Embryonic facial prominence (tissue), 1 donor: ENCODE results near the gene FAAP20.

Source experiments
- DNase-seq: peaks from one replicate; pipeline ENCODE4 v3.0.0-alpha.2; 2016; ENCODE audit errors: extremely low spot score

FAAP20 gene

DNA sequence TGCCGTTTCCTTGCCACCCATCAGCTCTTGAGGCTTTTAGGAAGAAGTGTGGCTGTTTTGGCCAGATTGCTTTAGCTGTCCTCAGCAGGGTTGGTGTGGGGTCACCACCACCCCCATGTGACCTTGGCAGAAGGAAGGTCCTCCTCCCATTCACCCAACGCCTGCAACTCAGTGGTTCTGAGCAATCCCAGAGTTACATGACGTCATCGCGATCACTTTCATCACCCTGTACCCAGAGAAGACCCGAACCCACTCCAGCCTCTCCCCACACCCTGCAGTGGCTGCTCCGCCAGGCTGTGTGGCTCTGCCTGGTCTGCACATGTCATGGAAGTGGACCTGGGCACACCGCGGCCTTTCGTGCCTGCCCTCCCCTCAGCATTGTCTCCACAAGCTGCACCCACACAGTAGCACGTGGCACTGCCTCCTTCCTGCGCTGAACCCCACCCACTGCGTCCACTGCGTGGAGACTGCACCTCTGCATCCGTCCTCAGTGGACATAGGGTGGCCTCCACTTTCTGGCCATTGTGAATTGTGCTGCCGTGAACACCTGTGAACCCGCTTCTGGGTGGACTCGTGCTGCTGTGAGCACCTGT lies 16.5 kb downstream of the FAAP20 start:
- DNase-seq = no peak

GRCh38 chr1:2177541-2177940 lies 17.0 kb downstream of the FAAP20 start:
- DNase-seq = no peak

- no peak for DNase-seq
These were observed 18.0 kb downstream of the FAAP20 start for GRCh38 chr1:2176615-2177014.

- no peak for DNase-seq
These were observed 18.7 kb downstream of the FAAP20 start for GRCh38 chr1:2175681-2176454.

- DNase-seq = no peak
These were observed 19.5 kb downstream of the FAAP20 start for GRCh38 chr1:2175055-2175414.

GRCh38 chr1:2174348-2175054 lies 20.1 kb downstream of the FAAP20 start:
- peak; percentile 49 for DNase-seq

DNA sequence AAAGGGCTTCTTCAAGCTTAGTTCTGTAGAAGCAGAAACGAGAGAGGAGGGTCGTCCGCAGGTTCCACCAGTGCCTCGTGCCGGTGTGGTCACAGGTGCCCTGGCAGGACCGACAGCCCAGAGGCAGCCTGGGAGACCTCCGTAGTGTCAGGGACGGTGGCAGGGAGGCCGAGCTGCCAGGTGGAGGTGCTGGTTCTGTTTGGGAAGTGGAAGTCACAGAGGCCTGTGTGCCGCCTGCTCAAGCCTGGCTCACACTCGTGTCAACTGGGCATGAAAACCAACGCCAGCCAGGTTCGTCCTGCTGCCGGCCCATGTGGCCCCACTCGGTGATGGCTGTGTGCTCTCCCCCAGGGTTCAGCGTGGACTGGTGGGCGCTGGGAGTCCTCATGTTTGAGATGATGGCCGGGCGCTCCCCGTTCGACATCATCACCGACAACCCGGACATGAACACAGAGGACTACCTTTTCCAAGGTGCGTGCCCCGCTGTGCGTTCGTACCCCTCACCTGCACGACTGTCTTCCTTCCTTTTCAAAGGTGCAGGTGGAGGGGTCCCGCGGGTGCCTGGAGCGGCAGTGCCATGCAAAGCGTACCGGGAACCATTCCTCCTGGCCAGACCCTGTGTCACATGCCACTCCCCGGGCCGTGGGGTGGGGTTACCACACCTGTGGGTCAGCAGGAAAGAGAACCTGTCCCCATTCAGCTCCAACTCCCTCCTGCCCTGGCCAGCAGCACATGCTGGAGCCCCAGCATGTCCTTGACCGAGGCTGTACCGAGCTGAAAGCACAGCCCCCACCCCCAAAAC lies 20.8 kb downstream of the FAAP20 start:
- no peak for DNase-seq

GRCh38 chr1:2172551-2173146 lies 21.9 kb downstream of the FAAP20 start:
- no peak for DNase-seq

GRCh38 chr1:2172012-2172411 lies 22.6 kb downstream of the FAAP20 start:
- no peak for DNase-seq

- no peak for DNase-seq
These were observed 24.4 kb downstream of the FAAP20 start for GRCh38 chr1:2170211-2170610.

DNA sequence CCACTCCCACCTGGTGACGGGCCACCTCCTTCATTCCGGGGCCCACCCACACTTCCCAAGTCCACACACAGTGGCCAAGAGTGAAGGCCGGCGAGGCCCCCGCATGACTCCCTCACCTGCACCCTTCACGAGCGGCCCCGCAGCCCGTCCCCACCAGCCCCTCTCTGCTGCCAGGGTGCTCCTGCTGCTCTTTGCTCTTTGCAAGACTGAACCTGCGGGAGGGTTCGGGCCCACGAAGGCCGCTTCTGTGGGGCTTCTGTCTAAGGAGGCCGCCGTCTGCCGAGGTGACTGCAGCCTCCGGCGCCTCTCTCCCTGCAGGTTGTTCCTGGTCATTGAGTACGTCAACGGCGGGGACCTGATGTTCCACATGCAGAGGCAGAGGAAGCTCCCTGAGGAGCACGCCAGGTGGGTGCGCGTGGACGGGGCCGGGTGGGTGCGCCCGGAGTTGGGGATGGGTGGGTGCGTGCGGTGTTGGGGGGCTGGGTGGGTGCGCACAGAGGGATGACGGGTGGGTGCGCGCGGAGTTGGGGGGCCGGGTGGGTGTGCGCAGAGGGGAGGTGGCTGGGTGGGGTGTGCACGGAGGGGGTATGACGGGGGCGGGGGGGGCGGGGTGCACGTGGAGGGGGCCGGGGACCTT lies 25.3 kb downstream of the FAAP20 start:
- no peak for DNase-seq

DNA sequence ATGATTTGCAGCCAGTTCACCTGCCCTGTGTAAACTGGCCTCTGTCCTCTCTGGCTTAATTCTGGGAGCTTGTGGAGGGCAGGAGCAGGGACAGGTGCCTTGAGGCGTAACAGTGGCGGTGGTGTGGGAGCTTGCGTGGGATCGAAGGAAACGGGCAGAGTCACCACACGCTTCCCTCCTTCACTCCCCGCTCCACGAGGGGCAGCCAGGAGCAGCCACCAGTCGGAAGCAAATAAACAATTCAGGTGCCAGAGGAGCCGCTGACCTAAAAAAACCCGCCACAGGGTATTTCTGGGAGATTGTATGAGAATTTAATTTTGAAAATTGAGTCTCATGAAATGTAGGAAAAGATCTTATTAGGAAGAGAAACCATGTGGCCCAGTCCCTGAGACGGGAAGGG lies 26.0 kb downstream of the FAAP20 start:
- no peak for DNase-seq

- DNase-seq = no peak
These were observed 26.5 kb downstream of the FAAP20 start for GRCh38 chr1:2168090-2168489.

GRCh38 chr1:2166695-2167094 lies 27.9 kb downstream of the FAAP20 start:
- no peak for DNase-seq

GRCh38 chr1:2166254-2166653 lies 28.3 kb downstream of the FAAP20 start:
- DNase-seq = no peak

GRCh38 chr1:2165646-2166045 lies 28.9 kb downstream of the FAAP20 start:
- DNase-seq = no peak

DNA sequence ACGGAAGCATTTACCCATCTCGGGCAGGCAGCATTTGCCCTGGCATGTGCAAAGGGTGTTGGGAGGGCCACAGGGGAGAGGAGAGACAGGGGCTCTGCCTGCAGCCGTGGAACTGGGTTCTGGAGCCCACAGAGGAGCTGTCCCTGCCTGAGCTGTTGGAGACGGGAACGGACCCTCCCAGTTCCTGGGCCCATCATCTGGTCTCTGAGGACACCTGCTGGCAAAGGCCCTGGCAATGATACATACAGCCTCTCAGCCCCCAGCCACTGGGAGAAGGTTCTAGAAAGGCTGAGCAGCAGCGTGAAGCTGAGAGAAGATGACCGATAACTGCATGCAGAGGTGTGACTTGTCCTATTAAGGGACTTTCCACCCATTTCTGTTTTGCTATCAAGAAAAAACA lies 31.4 kb downstream of the FAAP20 start:
- no peak for DNase-seq

- DNase-seq = no peak
These were observed 33.9 kb downstream of the FAAP20 start for GRCh38 chr1:2160451-2161300.

- DNase-seq = no peak
These were observed 35.4 kb downstream of the FAAP20 start for GRCh38 chr1:2159124-2159523.

DNA sequence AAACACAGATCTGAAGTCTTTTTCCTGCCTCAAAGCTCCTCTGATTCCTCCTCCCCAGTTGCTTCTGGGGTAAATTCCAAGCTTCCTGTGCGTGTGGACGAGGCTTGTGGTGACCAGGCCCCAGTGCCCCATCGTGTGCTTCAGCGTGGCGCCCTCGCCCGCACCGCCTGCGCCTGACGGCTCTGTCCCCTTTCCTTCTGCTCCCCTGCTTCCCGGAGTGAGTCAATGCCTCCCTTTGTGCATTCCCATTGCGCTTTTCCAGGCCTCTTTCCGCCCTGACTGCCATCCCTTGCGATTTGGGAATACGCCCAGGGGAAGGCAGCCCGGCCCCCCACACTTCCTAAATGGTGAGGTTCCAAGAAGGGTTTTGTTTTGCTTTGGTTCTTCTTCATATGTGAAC lies 36.3 kb downstream of the FAAP20 start:
- DNase-seq = no peak
